Heart left ventricle (tissue), 13 donors: ENCODE measurements around the gene CCNY.

Source experiments
- CTCF ChIP-seq, 12 donors: fragments of 200-600 bp; sonication (generic) in 4 of 12; IDR thresholded peaks; one replicate each; pipeline versions ENCODE4 v1.5.0 to v1.8.0; 2018 to 2022; ENCODE audit warnings: antibody characterized with exemption in 12 of 12, mild to moderate bottlenecking in 5 of 12
- POLR2A ChIP-seq, 2 donors: fragments of 450-650 bp; IDR thresholded peaks; one replicate each; pipeline ENCODE4 v1.6.1; 2017; ENCODE audit warnings: antibody characterized with exemption in 2 of 2, mild to moderate bottlenecking in 2 of 2, moderate library complexity in 2 of 2
- donor health status: ischemic (EF 13 %, LVEDD 7.1; RV severe dilation, severe dysfunction).
- donor health status: DM: no; HTN: yes; CAD: no.
- donor health status: DM: no; HTN: no; CAD: no.
- donor health status: ischemic (EF 25% LVEDD 6.9; RV normal size, moderate dysfunction).
- donor health status: ischemic (EF 25% LVEDD 5.7; RV mildly dilated, moderate dysfunction).
- donor health status: ischemic (EF 35%, LVEDD 5.7; RV mildly dilated, moderate dysfunction).
- donor health status: nonischemic (EF 11% LVEDD 7.7; RV severe dilation, severe dysfunction).
- donor health status: DM: yes; HTN: yes; CAD: no.
- donor health status: PGD.
- donor health status: ischemic (EF 29% LVEDD 5.4; RV normal size, mild dysfunction).
- donor health status: nonischemic (EF 23%, LVEDD 6.1; RV moderate dilation, normal function).

DNA sequence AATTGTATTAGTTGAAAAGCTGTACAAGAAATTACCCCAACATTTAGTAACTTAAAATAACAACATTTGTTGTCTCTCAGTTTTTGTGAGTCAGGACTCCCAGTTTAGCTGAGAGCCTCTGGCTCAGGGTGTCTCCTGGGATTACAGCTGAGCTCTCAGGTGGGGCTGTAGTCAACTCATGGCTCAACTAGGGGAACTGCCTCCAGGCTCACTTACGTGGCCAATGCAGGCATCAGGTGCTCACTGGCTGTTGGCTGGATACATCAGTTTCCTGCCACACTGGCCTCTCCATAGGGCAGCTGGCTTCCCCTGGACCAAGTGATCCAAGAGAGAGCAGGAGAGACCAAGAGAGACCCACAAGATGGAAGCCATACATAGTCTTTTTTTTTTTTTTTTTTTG is 17.5 kb downstream of the CCNY start:
- no peak for TF ChIP-seq CTCF (IDR thresholded peaks at IDR 0.05)
- no peak for TF ChIP-seq POLR2A (IDR thresholded peaks at IDR 0.05)
